HG02852 (cell line): ENCODE measurements around the gene LEO1.

ENCODE experiments used
- ATAC-seq: cut with Tn5 transposase; IDR thresholded peaks from one replicate; pipeline ENCODE4 v1.9.1; 2021; ENCODE audit warnings: mild to moderate bottlenecking, moderate library complexity; ENCODE audit not compliant: unreplicated experiment

LEO1 gene

GRCh38 chr15:51971375-51972133 lies at the start of gene LEO1:
Gene LEO1, minus strand, starts transcription at chr15:51971778. Its CDS starts 33 bp downstream, at chr15:51971745.
- peak; percentile 81 for ATAC-seq

- no peak for ATAC-seq
Observed at GRCh38 chr15:52021128-52021671, 49.6 kb upstream of the LEO1 start.

- ATAC-seq = no peak
Observed at GRCh38 chr15:52020221-52021085, 48.9 kb upstream of the LEO1 start.

- peak; percentile 54 for ATAC-seq
Observed at GRCh38 chr15:52019394-52020220, 48.0 kb upstream of the LEO1 start.

- ATAC-seq = peak; percentile 68
Observed at GRCh38 chr15:52018693-52019393, 47.3 kb upstream of the LEO1 start, which contains the start of gene MAPK6. Gene MAPK6, plus strand, starts transcription at chr15:52019219. Its CDS starts 27,242 bp downstream, at chr15:52046461.

GRCh38 chr15:52018244-52018643 lies 46.7 kb upstream of the LEO1 start:
- no peak for ATAC-seq

GRCh38 chr15:52016316-52016715 lies 44.7 kb upstream of the LEO1 start:
- no peak for ATAC-seq

- ATAC-seq = no peak
Observed at GRCh38 chr15:52014616-52015015, 43.0 kb upstream of the LEO1 start.

- ATAC-seq = peak; percentile 50
Observed at GRCh38 chr15:52013151-52013791, 41.7 kb upstream of the LEO1 start.

GRCh38 chr15:52012210-52012609 lies 40.6 kb upstream of the LEO1 start:
- no peak for ATAC-seq

- ATAC-seq = no peak
Observed at GRCh38 chr15:52011711-52012144, 40.1 kb upstream of the LEO1 start.

- ATAC-seq = no peak
Observed at GRCh38 chr15:52010633-52011595, 39.3 kb upstream of the LEO1 start.

GRCh38 chr15:52008698-52009434 lies 37.3 kb upstream of the LEO1 start:
- no peak for ATAC-seq

- no peak for ATAC-seq
Observed at GRCh38 chr15:52008359-52008697, 36.8 kb upstream of the LEO1 start.

- peak; percentile 32 for ATAC-seq
Observed at GRCh38 chr15:52006702-52007340, 35.2 kb upstream of the LEO1 start.

- ATAC-seq = peak; percentile 84
Observed at GRCh38 chr15:52005748-52006701, 34.4 kb upstream of the LEO1 start.
